Endometrial microvascular endothelial cells (primary cell): ENCODE data around the gene GRAMD2A. TPM values are rescaled to one million over a fixed set of nuclear protein-coding genes. Genes with fewer than 3 reads are reported as not detected.

Experiments
- in situ Hi-C: cut with HindIII; loops from 2 replicates; pipeline ENCODE4 v1.10.0; 2017; ENCODE audit warnings: low sequenced_read_pairs, low pct_unique_long_range_greater_than_20kb; ENCODE audit errors: inconsistent ontology term
- total RNA-seq: library from RNA; depleted of rRNA; stranded (reverse); fragments of >200 nt; gene quantifications from one replicate; pipeline ENCODE4 v1.2.3, GENCODE V29; 2015; ENCODE audit errors: inconsistent ontology term

Gene GRAMD2A
- total RNA-seq, 1 donor from 2014 or later, result 0.74 TPM

- in situ Hi-C loops, result no loop called here
Observed at GRCh38 chr15:72196409-72197040, 1.1 kb downstream of the GRAMD2A start.

DNA sequence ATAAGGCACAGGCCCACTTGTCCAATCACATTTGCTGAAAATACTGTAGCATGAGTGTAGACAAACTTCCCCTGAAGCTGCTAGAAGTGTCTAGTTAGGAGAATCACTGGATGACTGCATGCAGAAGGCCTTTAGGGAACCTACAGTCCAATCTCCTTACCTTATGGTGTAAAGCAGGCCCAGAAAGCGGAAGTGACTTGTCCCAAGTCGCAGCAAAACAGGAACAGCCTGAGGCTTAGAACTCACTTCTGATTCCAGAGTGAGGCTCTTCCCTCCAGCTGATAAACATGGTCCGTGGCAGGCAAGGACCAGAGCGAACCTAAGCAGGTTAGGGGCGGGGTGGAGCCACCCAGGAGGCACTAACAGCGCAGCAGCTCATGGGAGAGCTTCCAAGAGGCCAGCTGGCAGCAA lies 2.5 kb downstream of the GRAMD2A start:
- in situ Hi-C loops, result no loop called here

DNA sequence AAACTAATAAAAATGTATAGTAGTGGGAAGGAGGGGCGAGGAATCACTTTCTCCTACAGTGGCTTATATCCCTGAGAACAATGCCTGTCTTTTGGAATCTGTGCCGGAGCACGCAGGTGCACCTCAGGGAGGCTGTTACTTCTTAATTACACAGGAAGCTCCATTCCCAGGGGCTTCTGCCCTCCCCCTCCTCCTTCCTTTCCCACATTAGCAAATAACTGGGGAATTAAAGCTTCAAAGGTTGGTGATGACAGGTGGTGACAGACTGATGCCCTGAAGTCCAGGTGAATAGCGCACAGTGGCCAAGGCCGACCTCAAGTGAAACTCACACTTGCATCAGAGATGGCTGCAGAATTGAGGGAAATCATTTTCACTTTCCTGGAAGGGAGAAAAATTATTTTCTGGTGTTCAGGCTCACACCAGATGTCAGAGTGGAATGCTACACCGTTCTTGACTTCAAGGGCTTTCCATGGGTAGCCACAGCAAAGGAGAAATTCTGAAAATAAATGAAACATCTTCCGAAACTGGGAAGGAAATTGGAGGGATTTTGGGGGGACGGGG lies 3.7 kb downstream of the GRAMD2A start:
- in situ Hi-C loops, result no loop called here

DNA sequence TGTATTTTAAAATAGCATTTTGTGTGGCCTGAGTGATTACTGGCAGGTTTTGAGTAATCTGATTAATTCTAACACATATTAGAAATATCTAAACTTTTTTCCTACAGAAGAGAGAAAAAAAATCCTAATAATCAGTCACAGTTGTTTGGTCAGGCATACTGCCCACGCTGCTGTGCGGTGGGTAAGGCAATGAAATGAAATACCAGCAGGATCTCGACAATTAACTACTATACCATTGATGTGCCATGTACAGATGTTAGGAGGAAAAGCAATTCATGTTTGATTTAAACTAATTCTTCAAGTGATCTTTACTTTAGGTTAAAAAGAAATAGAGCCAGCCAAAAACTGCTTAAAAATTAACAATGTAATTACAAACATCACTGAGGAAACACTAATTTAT lies 5.2 kb downstream of the GRAMD2A start:
- in situ Hi-C loops, result no loop called here

DNA sequence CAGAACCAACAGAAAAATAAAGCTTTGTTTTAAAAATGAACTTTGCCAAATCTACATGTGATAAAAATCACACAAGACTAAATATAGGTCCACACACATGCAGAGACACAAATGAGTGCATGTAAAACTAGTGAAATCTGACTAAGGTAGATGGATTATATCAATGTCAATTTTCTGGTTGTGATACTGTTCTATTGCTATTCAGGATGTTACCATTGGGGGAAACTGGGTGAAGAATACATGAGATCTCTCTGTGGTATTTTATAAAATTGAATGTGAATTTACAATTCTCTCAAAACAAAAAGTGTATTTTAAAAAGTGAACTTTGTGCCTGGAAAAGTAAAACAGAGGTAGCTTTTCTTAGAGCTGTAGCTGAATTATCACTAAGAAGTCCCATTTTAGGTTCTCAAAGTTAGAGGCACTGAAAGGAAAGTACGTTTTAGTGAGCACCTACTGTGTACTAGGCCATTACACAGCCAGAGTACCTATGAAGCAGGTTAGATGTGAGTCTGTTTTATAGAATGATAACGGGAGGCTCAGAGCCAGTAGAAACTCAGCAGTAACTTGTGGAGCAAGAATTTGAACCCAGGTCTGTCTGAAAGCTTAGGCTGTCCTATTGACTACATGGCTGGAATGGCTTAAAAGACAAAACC lies 8.2 kb downstream of the GRAMD2A start:
- in situ Hi-C loops, result no loop called here

DNA sequence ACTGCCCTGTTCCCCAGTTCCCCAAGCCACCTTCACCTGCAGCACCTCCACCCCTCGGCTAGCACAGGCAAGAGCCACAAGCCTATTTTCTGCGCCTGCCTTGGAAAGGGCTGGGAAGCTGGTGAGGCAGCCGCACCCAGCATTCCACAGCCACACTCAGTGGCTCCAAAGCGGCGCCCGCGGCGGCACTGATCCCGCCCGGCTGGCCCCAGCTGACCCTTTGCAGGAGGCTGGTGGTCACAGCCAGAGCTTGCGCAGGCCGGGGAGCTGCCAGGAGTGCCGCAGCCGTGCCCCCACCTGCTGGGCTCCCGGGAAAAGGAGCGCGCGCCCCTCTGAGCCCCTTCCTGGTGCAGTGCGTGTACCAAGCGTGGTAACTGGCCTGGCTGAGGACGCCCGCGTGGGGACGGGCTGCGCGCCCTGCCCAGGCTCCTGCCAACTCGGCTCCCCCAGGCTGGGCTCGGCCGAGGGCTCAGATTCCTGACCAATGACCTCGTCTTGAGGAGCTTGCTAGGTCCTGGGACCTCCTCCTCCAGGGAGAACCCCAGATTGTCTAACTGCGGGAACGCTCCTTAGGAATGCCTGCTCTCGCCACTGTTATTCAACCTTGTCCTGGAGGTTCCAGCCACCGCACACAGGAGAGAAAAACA lies 13.3 kb downstream of the GRAMD2A start:
- in situ Hi-C loops, result no loop called here

DNA sequence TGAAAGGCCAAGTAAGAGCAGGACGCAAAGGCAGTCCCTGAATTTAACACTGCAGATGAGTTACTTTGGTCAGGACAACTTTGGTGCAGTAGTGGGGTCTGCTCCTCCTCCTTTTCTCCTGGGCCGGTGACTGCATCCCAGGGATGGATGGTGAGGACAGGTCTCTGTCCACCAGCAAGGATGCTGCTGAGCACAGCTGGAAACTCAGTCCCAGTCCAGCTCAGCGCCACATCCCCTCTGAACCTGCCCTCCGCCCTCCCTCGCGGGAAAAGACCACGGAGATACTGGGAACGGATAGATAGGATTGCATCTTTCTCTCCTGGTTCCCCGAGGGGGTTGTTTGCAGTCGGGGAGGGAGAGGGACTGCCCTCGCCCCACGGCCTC lies 13.8 kb downstream of the GRAMD2A start:
- in situ Hi-C loops, result no loop called here

DNA sequence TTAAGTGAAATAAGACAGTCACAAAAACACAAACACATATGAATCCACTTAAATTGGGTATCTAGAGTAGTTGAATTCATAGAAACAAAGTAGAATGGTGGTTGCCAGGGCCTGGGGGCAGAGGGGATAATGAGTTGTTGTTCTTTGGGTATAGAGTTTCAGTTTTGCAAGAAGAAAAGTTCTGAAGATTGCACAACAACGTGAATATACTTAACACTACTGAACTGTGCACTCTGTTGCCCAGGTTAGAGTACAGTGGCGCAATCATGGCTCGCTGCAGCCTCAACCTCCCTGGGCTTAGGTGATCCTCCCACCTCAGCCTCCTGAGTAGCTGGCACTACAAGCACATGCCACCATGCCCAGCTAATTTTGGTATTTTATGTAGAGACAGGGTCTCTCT lies 14.9 kb downstream of the GRAMD2A start:
- in situ Hi-C loops, result no loop called here

GRCh38 chr15:72182244-72182643 lies 15.3 kb downstream of the GRAMD2A start:
- in situ Hi-C loops, result no loop called here

DNA sequence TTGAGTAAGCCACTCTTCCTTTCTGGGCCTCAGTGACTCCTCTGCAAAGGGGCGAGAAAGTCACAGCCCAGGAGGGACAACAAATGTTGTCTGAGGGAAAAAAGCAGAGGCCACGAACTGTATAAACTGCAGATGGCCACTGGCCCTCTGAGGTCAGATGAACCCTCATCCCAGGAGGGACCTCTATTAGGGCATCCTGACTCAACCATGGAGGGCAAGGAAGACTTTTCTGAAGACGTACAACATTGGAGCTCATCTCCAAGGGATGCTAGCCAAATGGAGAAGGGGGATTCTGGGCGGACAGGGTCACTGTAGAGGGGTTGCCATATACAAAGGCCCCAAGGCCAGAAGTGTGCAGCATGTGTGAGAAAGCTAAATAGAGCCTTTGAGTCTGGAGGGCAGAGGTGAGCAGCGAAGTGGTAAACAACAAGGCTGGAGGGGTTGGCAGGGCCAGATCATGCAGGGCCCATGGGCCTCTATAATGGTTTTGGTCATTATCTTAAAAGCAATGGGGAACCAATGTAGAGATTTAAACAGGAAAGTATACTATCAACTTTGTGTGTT lies 16.7 kb downstream of the GRAMD2A start:
- in situ Hi-C loops, result no loop called here

GRCh38 chr15:72179950-72180581 lies 17.5 kb downstream of the GRAMD2A start:
- in situ Hi-C loops, result no loop called here

DNA sequence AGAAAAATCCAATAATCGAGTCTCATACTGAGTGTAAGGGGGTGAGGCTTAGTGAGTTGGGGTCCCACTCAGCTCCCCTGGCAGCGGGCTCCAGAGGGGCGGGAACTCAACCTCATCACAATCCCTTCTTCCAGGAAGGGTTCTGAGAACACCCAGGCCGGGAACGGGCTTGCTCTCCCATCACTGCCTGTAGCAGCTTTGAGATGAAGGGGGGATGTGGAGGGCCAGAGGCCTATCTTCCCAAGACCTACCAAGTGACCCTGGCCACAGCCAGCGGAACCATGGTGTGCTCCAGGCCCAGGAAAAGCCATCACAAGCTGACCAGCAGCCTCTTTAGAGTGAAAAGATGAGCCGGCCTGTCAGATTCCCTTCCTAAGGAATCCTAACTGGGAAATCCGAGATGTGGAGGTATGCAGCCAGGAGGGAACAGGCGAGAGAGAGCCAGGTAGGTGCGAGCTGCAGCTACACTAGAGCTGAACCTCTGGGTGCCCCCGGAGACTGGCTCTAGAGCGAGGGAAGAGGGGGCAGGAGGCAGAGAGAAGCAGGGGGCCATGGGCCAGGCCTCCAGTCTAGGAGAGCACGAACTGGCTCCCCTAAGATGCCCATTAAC lies 18.5 kb downstream of the GRAMD2A start:
- in situ Hi-C loops, result no loop called here

DNA sequence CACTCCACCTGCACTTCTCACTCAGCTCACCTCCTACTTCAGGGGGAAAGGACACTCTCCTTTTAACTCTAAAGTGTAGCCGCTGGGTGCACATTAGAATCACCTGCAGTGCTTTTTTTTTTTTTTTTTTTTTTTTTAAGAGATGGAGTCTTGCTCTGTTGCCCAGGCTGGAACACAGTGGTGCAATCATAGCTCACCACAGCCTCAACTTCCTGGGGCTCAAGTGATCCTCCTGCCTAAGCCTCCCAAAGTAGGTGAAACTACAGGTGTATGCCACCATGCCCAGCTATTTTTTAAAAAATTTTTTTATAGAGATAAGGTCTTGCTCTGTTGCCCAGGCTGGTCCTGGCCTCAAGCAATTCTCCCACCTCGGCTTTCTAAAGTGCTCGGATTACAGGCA lies 20.8 kb downstream of the GRAMD2A start:
- in situ Hi-C loops, result no loop called here

- in situ Hi-C loops, result no loop called here
Observed at GRCh38 chr15:72176159-72176558, 21.4 kb downstream of the GRAMD2A start.

DNA sequence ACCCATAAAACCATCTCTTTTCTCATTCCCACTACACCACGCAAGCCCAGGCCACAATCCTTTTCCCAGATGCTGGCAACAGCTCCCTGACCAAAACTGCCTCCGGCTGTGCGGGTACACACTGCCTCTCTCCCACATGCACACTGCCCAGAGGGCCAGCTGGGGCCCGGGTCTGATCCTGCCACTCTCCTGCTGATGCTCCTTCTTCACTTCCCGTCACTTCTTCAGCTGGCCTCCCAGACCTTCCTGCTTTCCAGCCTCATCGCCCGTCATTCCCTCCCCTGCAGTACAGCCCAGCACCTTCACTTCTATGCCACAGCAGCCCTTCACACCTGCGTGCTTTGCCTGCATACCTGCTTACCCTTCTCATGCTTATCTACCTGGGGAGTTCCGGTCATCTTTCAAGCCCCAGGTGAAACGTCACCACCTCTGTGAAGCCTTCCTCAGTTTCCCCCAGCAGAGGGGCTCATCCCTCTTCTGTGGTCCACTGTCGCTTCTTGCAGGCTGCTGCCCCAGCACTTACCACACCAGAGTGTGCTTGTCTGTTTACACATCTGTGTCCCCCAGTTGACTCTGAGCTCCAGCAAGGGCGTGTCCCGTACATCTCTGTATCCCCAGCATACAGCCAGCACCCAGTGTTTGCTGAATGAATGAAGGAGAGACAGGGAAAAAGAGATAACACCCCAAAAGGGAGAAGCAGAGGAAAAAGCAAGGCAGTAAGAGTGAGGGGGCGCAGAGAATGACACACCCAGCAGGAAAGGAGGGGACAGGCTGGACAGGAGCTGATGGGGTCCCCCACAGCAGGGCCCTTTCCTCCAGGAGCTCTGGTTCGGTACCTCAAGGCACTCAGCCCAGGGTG lies 22.2 kb downstream of the GRAMD2A start:
- in situ Hi-C loops, result no loop called here

DNA sequence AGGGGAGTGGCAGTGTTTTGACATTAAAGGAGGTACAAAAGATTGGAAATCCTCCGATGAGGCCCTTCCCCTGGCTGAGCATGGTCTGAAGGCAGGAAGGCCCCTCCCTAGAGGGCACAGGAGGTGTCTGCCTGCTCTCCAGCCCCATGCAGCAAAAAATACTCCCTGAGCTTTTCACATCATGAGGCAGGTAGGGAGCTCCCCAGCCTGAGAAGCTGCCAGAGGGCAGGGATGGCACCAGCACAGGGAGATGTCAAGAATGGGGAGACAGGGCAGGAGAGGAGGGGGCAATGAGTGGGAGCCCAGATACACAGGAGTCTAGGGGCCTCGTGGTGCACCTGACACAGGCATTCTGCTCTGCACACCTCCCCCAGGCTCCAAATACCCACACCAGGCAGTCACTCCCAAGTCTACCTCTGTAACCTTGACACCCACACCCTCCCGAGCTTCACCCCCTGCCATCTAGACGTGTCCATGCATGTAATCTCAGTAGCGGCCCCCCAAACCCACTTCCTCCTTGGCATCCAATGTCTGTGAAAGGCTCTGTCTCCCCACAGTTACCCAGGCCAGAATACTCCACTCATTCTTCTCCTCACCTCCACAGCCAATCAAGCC lies 22.9 kb downstream of the GRAMD2A start:
- in situ Hi-C loops, result no loop called here

- in situ Hi-C loops, result no loop called here
Observed at GRCh38 chr15:72173864-72174550, 23.6 kb downstream of the GRAMD2A start.
